GM23248 (cell line): ENCODE measurements around the gene ITPKB. TPM values are rescaled to one million over a fixed set of nuclear protein-coding genes. Genes with fewer than 3 reads are reported as not detected.

Experiments
- DNase-seq: peaks from one replicate; pipeline ENCODE4 v3.0.0-alpha.2; 2015
- H2AFZ ChIP-seq: fragments of 200-600 bp; sonication (generic); 2 replicates; pipeline ENCODE4 v1.6.1; 2016; ENCODE audit warnings: antibody characterized with exemption
- H3F3A ChIP-seq: fragments of 200-600 bp; sonication (generic); 2 replicates; pipeline ENCODE4 v1.6.1; 2016; ENCODE audit warnings: mild to moderate bottlenecking, antibody characterized with exemption, mixed run types; ENCODE audit not compliant: insufficient read depth
- H3K27ac ChIP-seq: fragments of 200-600 bp; sonication (generic); 2 replicates; pipeline ENCODE4 v1.5.1; 2016; ENCODE audit warnings: mild to moderate bottlenecking
- H3K27me3 ChIP-seq: fragments of 200-600 bp; sonication (generic); replicated peaks from 2 replicates; pipeline ENCODE4 v1.6.1; 2016; ENCODE audit warnings: mild to moderate bottlenecking; ENCODE audit not compliant: insufficient read depth
- H3K36me3 ChIP-seq: fragments of 200-600 bp; sonication (generic); 2 replicates; pipeline ENCODE4 v1.6.1; 2016; ENCODE audit warnings: low read depth, mild to moderate bottlenecking
- H3K4me1 ChIP-seq: fragments of 200-600 bp; sonication (generic); 2 replicates; pipeline ENCODE4 v1.6.1; 2016; ENCODE audit warnings: mild to moderate bottlenecking; ENCODE audit not compliant: insufficient read depth
- H3K4me2 ChIP-seq: fragments of 200-600 bp; sonication (generic); one replicate; pipeline ENCODE4 v1.6.1; 2016; ENCODE audit warnings: mild to moderate bottlenecking; ENCODE audit not compliant: unreplicated experiment
- H3K4me3 ChIP-seq: fragments of 200-600 bp; sonication (generic); 2 replicates; pipeline ENCODE4 v1.5.1; 2016; ENCODE audit warnings: mild to moderate bottlenecking
- H3K79me2 ChIP-seq: fragments of 200-600 bp; sonication (generic); 2 replicates; pipeline ENCODE4 v1.6.1; 2016; ENCODE audit warnings: mild to moderate bottlenecking; ENCODE audit not compliant: insufficient read depth
- H3K9ac ChIP-seq: fragments of 200-600 bp; sonication (generic); 2 replicates; pipeline ENCODE4 v1.6.1; 2016; ENCODE audit warnings: mild to moderate bottlenecking
- H3K9me2 ChIP-seq: fragments of 200-600 bp; sonication (generic); 2 replicates; pipeline ENCODE4 v1.6.1; 2016; ENCODE audit warnings: mixed run types, mild to moderate bottlenecking, moderate library complexity; ENCODE audit not compliant: insufficient read depth
- H3K9me3 ChIP-seq: fragments of 200-600 bp; sonication (generic); one replicate; pipeline ENCODE4 v1.6.1; 2017; ENCODE audit warnings: low read depth
- H4K20me1 ChIP-seq: fragments of 200-600 bp; sonication (generic); 2 replicates; pipeline ENCODE4 v1.6.0; 2016; ENCODE audit not compliant: insufficient read depth
- EZH2 ChIP-seq: fragments of 200-600 bp; sonication (generic); IDR thresholded peaks from 2 replicates; pipeline ENCODE4 v1.6.1; 2018; ENCODE audit warnings: antibody characterized with exemption, mild to moderate bottlenecking; ENCODE audit not compliant: insufficient read depth, poor library complexity, severe bottlenecking
- EZH2phosphoT487 ChIP-seq: fragments of 200-600 bp; sonication (generic); IDR thresholded peaks from 2 replicates; pipeline ENCODE4 v1.6.1; 2018; ENCODE audit warnings: antibody characterized with exemption, moderate library complexity, mild to moderate bottlenecking, low read depth; ENCODE audit not compliant: insufficient read depth
- WGBS, 2 experiments: methylation state at CpG; one replicate each; pipeline ENCODE4 v1.1.6; 2015 to 2017; ENCODE audit warnings: low lambda C conversion rate in 2 of 2, low coverage in 1 of 2; ENCODE audit errors: missing lambda C conversion rate in 2 of 2; 5-methylcytosine and 5-hydroxymethylcytosine counted together
- in situ Hi-C: fragments of 300-500 bp; cut with MboI; formaldehyde crosslinking; loops from 2 replicates; pipeline ENCODE4 v1.15.0; 2020
- polyA plus RNA-seq: library from polyadenylated mRNA; unstranded; fragments of >200 nt; fragmentation: Nextera tagmentation; extraction: Ambion mirVana; gene quantifications from 2 replicates; pipeline ENCODE4 v1.2.1, GENCODE V29; 2016
- total RNA-seq: library from RNA; depleted of rRNA; stranded (reverse); fragments of >200 nt; shearing (Covaris generic); gene quantifications from 2 replicates; pipeline ENCODE4 v1.2.3, GENCODE V29; 2014

The ITPKB gene
- total and polyA plus RNA-seq, 2 experiments from 2014 or later: 0.26 to 0.86 TPM

- Histone ChIP-seq H3K4me3 (no peak overlapping the region), H3K27ac (no peak overlapping the region), H3K9ac (no peak overlapping the region), H3K9me2 (no peaks in the 10 kb centered on the region), H3K36me3 (no peaks in the 10 kb centered on the region), H3K79me2 (no peaks in the 10 kb centered on the region), H4K20me1 (no peaks in the 10 kb centered on the region), H2AFZ (no peak overlapping the region), H3K9me3 (no peaks in the 10 kb centered on the region), H3K4me2 (no peak overlapping the region), H3F3A (peaks cover 10% of the 10 kb centered on the region; the same call in 1 of the 2 replicates), H3K27me3 (no peaks in the 10 kb centered on the region), H3K4me1 (no peaks in the 10 kb centered on the region)
- in situ Hi-C loops: no loop called here
- 58 to 81% methylated on average over 3 of the region's 3 CpGs for WGBS, 2 experiments
- DNase-seq: no peak
- TF ChIP-seq EZH2: no peak
- no peak for TF ChIP-seq EZH2phosphoT487
Observed at GRCh38 chr1:226731257-226731893, 7.7 kb downstream of the ITPKB start.

- H2AFZ ChIP-seq: no peak overlapping the region
- no peaks in the 10 kb centered on the region for H3K27me3 ChIP-seq
- 94% methylated on average over 3 of the region's 3 CpGs for WGBS, 2 experiments
- no peak overlapping the region for H3K4me2 ChIP-seq
- in situ Hi-C loops: no loop called here
- no peaks in the 10 kb centered on the region for H3K79me2 ChIP-seq
- H4K20me1 ChIP-seq: no peaks in the 10 kb centered on the region
- no peak overlapping the region for H3K4me3 ChIP-seq
- H3K9me2 ChIP-seq: no peaks in the 10 kb centered on the region
- H3K9ac ChIP-seq: no peak overlapping the region
- DNase-seq: no peak
- peaks cover 10% of the 10 kb centered on the region; the same call in 1 of the 2 replicates for H3F3A ChIP-seq
- no peak overlapping the region for H3K27ac ChIP-seq
- H3K4me1 ChIP-seq: no peaks in the 10 kb centered on the region
- H3K9me3 ChIP-seq: no peaks in the 10 kb centered on the region
- no peak for TF ChIP-seq EZH2
- TF ChIP-seq EZH2phosphoT487: no peak
- no peaks in the 10 kb centered on the region for H3K36me3 ChIP-seq
Observed at GRCh38 chr1:226730836-226731235, 8.2 kb downstream of the ITPKB start.

- Histone ChIP-seq H2AFZ (no peak overlapping the region), H3F3A (peaks cover 9% of the 10 kb centered on the region; the same call in 1 of the 2 replicates), H3K79me2 (no peaks in the 10 kb centered on the region), H3K4me1 (no peaks in the 10 kb centered on the region), H3K9me2 (no peaks in the 10 kb centered on the region), H3K9me3 (no peaks in the 10 kb centered on the region), H3K36me3 (no peaks in the 10 kb centered on the region), H3K27me3 (no peaks in the 10 kb centered on the region), H3K27ac (no peak overlapping the region), H3K4me3 (no peak overlapping the region), H3K9ac (no peak overlapping the region), H4K20me1 (no peaks in the 10 kb centered on the region), H3K4me2 (no peak overlapping the region)
- in situ Hi-C loops: no loop called here
- no peak for TF ChIP-seq EZH2phosphoT487
- no peak for TF ChIP-seq EZH2
- no peak for DNase-seq
- 88 to 100% methylated on average over 1 of the region's 1 CpG for WGBS, 2 experiments
Observed at GRCh38 chr1:226730071-226730470, 9.0 kb downstream of the ITPKB start.

- Histone ChIP-seq H3K79me2 (no peaks in the 10 kb centered on the region), H2AFZ (no peak overlapping the region), H3K9ac (no peak overlapping the region), H3K4me3 (no peak overlapping the region), H4K20me1 (no peaks in the 10 kb centered on the region), H3K9me2 (no peaks in the 10 kb centered on the region), H3F3A (no peaks in the 10 kb centered on the region), H3K27ac (no peak overlapping the region), H3K9me3 (no peaks in the 10 kb centered on the region), H3K27me3 (no peaks in the 10 kb centered on the region), H3K4me1 (peaks cover 7% of the 10 kb centered on the region), H3K36me3 (no peaks in the 10 kb centered on the region), H3K4me2 (no peak overlapping the region)
- TF ChIP-seq EZH2phosphoT487 (no peak), EZH2 (no peak)
- WGBS, 2 experiments: 83 to 88% methylated on average over 6 of the region's 6 CpGs
- no peak for DNase-seq
- in situ Hi-C loops: no loop called here
Observed at GRCh38 chr1:226728448-226728847, 10.6 kb downstream of the ITPKB start.
